Stomach (tissue), 4 donors: Measurements from ENCODE around the gene GRIA1.

Experiments
- CTCF ChIP-seq, 7 experiments: fragments of 450-650 bp in 4 of 7; fragments of 200-600 bp in 3 of 7; sonication (generic) in 3 of 7; IDR thresholded peaks; one replicate each; pipeline ENCODE4 v1.5.1; 2016 to 2019; ENCODE audit warnings: antibody characterized with exemption in 7 of 7, control low read depth in 2 of 7, mild to moderate bottlenecking in 1 of 7
- EP300 ChIP-seq: sonication (generic); formaldehyde crosslinking; IDR thresholded peaks from one replicate; pipeline ENCODE4 v1.6.1; 2017; ENCODE audit warnings: antibody characterized with exemption

GRCh38 chr5:153456993-153457392, 33.5 kb upstream of the GRIA1 start:
- TF ChIP-seq CTCF (IDR thresholded peaks at IDR 0.05) = no peak
- TF ChIP-seq EP300 = no peak
